Stimulated activated effector memory CD8-positive, alpha-beta T cell treated with anti-CD3 and anti-CD28 coated beads, Interleukin-12 subunit alpha, Interleukin-12 subunit beta, amount 100 ng/mL, for 72 hours (primary cell): ENCODE measurements around the gene ATXN1.

Experiments used
- ATAC-seq: fragments of 150-1000 bp; cut with Tn5 transposase; 2 replicates; pipeline ENCODE4 v1.10.0; 2021
- DNase-seq, 2 donors: peaks; one replicate each; pipeline ENCODE4 v3.0.0; 2021 to 2022; ENCODE audit warnings: low spot score in 2 of 2
- H3K27ac Mint-ChIP-seq: one replicate; pipeline ENCODE4 v1.8.0; 2022; ENCODE audit warnings: mild to moderate bottlenecking, mixed read lengths
- H3K36me3 Mint-ChIP-seq: one replicate; pipeline ENCODE4 v1.8.0; 2022; ENCODE audit warnings: mild to moderate bottlenecking, mixed read lengths
- H3K4me1 Mint-ChIP-seq: one replicate; pipeline ENCODE4 v1.8.0; 2022; ENCODE audit warnings: mixed read lengths
- H3K4me3 Mint-ChIP-seq: one replicate; pipeline ENCODE4 v1.8.0; 2022; ENCODE audit warnings: mild to moderate bottlenecking, mixed read lengths
- H3K9me3 Mint-ChIP-seq: one replicate; pipeline ENCODE4 v1.8.0; 2022; ENCODE audit warnings: mixed read lengths

Gene ATXN1

GRCh38 chr6:16769986-16770376 lies 8.7 kb upstream of the ATXN1 start:
- Mint-ChIP-seq H3K4me1 (peaks cover 59% of the 10 kb centered on the region), H3K9me3 (no peaks in the 10 kb centered on the region), H3K4me3 (no peak overlapping the region), H3K27ac (no peak overlapping the region), H3K36me3 (no peaks in the 10 kb centered on the region)
- ATAC-seq (no peak), DNase-seq (no peak)

DNA sequence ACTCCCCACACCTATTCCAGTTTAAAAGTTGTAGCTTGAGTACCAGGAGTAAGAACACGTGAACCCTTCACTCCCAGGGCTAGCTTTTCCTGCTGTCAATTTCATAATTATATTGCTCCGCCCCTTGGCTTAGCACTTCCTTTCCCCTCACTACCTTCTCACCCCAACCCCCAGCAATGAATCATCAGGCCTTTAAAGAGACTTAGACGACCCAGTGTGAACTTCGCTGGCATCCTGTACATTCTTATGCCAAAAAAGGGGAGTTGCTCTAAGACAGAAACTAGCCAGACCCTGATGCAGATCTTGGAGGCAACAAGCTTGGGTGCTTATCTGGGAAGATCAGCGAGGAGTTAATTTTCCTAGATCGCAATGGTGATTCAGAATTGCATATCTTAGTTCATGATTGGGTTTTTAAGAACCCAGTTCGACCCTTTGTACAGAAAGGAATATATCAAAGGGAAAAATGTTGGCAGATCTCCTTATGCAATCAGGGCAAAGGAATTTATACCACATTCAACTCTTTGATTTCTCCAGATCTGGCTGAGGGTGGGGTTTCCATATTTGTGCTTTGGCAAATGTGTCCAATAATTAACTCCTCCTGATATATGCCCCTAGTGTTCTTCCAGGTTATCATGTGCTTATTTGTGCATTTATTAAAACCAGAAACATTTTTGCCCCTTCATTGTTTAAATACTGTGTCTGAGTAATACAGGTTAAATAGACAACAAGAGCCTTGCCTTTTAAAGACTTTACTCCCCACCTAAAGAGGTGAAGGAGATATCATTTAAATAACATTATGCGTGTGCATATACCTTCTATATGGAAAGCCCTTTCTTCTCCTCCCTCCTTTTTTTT lies 8.1 kb upstream of the ATXN1 start:
- Mint-ChIP-seq H3K27ac (no peak overlapping the region), H3K4me1 (peaks cover 65% of the 10 kb centered on the region), H3K36me3 (no peaks in the 10 kb centered on the region), H3K9me3 (no peaks in the 10 kb centered on the region), H3K4me3 (no peak overlapping the region)
- peak; percentile 32 to 73 for DNase-seq
- peak; percentile 81 for ATAC-seq

DNA sequence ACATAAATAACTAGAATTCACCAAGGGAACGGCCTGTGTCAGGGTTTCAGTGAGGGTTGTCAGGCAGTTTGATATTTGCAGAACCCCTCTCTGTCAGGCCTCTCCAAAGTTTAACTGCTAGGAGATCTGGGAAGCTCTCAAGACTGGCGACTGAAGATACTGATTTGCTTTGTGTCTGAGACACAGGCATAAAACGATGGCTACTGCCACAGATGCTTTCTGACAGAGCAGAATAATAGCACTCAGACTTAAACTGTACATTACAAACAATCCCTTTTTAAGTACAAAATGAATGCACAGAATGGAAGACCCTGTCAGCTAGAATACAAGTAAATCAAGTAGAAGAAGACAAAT lies 7.2 kb upstream of the ATXN1 start:
- H3K9me3 Mint-ChIP-seq, result no peaks in the 10 kb centered on the region
- H3K36me3 Mint-ChIP-seq, result no peaks in the 10 kb centered on the region
- no peak overlapping the region for H3K4me3 Mint-ChIP-seq
- no peak overlapping the region for H3K27ac Mint-ChIP-seq
- ATAC-seq, result no peak
- H3K4me1 Mint-ChIP-seq, result peaks cover 66% of the 10 kb centered on the region
- DNase-seq, result no peak

DNA sequence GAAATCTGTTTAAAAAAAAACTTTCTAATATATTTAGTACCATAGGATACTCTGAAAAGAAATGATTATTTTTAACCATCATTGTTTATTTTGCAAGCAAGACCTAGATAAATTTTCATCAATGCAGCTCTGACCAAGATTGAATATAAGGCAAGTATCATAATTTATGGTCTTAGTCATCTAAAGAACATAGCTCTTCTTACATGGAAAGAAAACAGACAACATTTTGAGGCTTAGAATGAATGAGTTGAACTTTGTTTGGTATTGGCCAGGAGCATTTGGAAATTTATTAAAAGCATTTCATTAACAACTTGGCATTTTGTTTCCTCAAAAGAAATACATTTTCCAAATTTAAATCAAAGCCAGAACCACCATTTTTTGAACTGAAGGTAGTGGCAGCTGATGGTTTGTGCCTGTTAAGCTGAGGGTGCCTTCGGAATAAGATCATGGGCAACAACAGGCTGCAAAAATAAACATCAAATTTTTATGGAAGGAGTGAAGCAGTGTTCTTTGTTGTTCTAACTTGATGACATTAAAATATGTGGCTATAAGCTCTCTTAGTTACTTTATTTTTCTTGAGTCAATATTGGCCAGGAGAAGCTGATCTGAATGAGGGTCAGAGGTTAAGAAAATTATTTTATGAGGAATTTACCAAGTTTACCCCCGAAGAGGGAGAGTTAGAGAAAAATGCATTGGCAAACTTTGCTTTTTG lies 6.7 kb upstream of the ATXN1 start:
- Mint-ChIP-seq H3K4me3 (no peak overlapping the region), H3K36me3 (peaks cover 1% of the 10 kb centered on the region), H3K9me3 (no peaks in the 10 kb centered on the region), H3K4me1 (peaks cover 66% of the 10 kb centered on the region), H3K27ac (no peak overlapping the region)
- no peak for DNase-seq
- ATAC-seq, result no peak

DNA sequence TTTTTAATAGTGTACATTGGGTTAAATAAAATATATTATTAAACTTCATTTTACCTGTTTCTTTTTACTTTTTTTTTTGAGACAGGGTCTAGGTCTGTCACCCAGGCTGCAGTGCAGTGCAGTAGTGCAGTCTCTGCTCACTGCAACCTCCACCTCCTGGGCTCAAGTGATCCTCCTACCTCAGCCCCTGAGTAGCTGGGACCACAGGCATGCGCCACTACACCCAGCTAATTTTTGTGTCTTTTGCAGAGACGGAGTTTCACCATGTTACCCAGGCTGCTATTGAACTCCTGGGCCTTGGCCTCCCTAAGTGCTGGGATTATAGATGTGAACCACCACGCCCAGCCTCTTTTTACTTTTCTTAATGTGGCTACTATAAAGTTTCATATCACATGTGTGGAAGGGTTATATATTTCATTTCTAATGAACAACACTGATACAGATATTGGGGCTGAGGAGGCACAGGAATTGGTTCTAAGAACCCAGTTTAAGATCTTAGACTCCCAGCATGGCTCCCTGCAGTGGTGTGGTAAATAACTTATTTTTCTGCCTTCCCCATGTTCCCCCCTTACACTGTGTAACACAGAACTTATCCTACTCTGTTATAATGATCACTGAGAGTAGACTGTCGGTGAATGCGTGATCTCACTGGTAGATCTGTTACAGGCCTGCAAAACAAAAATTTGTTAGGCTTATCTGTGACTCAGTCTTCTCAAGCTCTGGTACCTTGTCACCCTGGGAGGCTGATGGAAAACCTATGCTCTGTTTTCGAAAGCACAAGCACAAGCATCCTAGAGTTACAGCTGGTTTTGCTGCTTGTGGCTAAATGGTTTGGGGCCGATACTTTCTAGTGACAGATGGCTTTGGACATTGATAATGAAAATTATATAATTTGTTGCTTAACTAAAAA lies 5.8 kb upstream of the ATXN1 start:
- Mint-ChIP-seq H3K36me3 (peaks cover 10% of the 10 kb centered on the region), H3K9me3 (no peaks in the 10 kb centered on the region), H3K4me1 (peaks cover 64% of the 10 kb centered on the region), H3K27ac (no peak overlapping the region), H3K4me3 (no peak overlapping the region)
- no peak for ATAC-seq
- DNase-seq, result no peak

DNA sequence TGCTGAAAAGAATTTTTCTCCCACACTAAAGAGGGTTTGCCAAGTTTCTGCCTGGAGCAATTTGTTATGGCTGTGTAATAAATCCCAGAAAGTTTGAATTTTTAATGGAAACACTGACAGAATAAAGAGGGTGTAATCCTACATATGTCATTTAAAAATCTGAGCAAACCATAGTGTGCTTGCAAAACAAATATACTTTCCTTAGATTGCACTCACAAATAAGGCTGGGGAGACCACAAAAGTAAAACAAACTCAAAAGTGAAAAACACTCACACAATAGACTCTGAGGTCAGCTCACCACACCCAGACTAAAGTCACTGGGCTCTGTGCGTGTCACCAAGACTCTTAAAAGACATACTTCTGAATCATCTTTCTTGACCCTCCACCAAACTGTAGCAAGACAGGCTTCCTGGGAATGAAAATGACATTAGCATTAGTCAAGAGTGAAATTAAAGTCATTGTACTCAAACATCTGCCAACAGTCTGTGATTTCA lies 4.8 kb upstream of the ATXN1 start:
- H3K4me3 Mint-ChIP-seq, result no peak overlapping the region
- peaks cover 20% of the 10 kb centered on the region for H3K36me3 Mint-ChIP-seq
- H3K4me1 Mint-ChIP-seq, result peaks cover 54% of the 10 kb centered on the region
- ATAC-seq, result peak; percentile 60
- H3K9me3 Mint-ChIP-seq, result no peaks in the 10 kb centered on the region
- H3K27ac Mint-ChIP-seq, result no peak overlapping the region
- no peak for DNase-seq

- DNase-seq, result no peak
- H3K4me1 Mint-ChIP-seq, result peaks cover 45% of the 10 kb centered on the region
- H3K36me3 Mint-ChIP-seq, result peaks cover 24% of the 10 kb centered on the region
- H3K9me3 Mint-ChIP-seq, result no peaks in the 10 kb centered on the region
- H3K27ac Mint-ChIP-seq, result no peak overlapping the region
- ATAC-seq, result no peak
- H3K4me3 Mint-ChIP-seq, result peak overlapping the region; percentile 93
These were observed 4.0 kb upstream of the ATXN1 start for GRCh38 chr6:16765235-16765634.

- Mint-ChIP-seq H3K4me3 (peak overlapping the region; percentile 93), H3K36me3 (peaks cover 33% of the 10 kb centered on the region), H3K9me3 (no peaks in the 10 kb centered on the region), H3K4me1 (peaks cover 41% of the 10 kb centered on the region), H3K27ac (no peak overlapping the region)
- ATAC-seq (no peak), DNase-seq (no peak)
These were observed 3.1 kb upstream of the ATXN1 start for GRCh38 chr6:16764188-16764950.

DNA sequence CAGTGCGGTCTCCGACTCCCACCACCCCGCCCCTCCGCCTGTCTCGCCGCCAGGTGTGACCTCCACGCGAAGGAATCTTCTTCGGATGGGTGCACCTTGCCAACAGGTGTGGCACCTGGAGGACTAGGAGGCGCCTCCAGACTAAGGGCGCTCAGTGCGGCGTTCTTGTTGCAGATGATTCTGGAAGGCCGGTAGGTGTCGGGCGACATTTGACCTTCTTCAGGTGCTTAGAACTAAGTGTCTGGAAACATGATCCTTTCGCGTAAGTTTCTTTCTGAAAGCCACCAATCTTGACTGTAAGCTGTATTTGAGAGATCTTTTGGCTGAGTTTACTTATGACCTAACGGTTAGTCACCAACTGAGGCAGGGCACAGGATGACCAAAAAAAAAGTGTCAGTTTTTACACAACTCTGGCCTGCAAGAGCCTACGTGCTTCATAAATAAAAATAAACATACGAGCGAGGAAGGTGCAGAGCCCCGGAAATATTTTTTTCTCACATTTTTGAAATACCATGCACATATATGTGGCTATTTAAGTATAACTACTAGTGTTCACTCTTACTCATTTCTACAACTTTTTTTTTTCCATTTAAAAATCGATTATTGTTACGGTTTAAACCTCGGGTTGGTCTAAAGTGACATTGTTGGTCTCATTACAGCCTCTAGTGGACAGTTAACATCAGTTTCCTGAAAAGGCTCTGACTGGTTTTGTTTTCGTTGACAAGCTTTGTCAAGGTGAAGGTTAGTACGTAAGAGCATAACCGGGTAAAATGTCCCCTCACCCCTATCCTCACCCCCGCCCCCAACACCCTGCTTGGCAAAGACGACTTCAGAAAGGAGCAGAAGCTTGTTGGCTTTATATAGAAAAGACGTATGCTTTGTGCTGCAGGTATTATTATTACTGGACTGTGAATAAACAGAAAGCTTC lies 1.6 kb upstream of the ATXN1 start:
- peak overlapping the region; percentile 97 for H3K27ac Mint-ChIP-seq
- H3K4me3 Mint-ChIP-seq, result peak overlapping the region; percentile 93
- ATAC-seq, result peak; percentile 67
- no peaks in the 10 kb centered on the region for H3K9me3 Mint-ChIP-seq
- H3K36me3 Mint-ChIP-seq, result peaks cover 45% of the 10 kb centered on the region
- peaks cover 41% of the 10 kb centered on the region for H3K4me1 Mint-ChIP-seq
- DNase-seq, result peak; percentile 28 to 77

- DNase-seq (no peak), ATAC-seq (peak; percentile 22)
- H3K4me3 Mint-ChIP-seq, result peak overlapping the region; percentile 93
- H3K27ac Mint-ChIP-seq, result peak overlapping the region; percentile 97
- peaks cover 50% of the 10 kb centered on the region for H3K36me3 Mint-ChIP-seq
- H3K9me3 Mint-ChIP-seq, result no peaks in the 10 kb centered on the region
- H3K4me1 Mint-ChIP-seq, result peaks cover 44% of the 10 kb centered on the region
These were observed 949 bp upstream of the ATXN1 start for GRCh38 chr6:16762268-16762549.

DNA sequence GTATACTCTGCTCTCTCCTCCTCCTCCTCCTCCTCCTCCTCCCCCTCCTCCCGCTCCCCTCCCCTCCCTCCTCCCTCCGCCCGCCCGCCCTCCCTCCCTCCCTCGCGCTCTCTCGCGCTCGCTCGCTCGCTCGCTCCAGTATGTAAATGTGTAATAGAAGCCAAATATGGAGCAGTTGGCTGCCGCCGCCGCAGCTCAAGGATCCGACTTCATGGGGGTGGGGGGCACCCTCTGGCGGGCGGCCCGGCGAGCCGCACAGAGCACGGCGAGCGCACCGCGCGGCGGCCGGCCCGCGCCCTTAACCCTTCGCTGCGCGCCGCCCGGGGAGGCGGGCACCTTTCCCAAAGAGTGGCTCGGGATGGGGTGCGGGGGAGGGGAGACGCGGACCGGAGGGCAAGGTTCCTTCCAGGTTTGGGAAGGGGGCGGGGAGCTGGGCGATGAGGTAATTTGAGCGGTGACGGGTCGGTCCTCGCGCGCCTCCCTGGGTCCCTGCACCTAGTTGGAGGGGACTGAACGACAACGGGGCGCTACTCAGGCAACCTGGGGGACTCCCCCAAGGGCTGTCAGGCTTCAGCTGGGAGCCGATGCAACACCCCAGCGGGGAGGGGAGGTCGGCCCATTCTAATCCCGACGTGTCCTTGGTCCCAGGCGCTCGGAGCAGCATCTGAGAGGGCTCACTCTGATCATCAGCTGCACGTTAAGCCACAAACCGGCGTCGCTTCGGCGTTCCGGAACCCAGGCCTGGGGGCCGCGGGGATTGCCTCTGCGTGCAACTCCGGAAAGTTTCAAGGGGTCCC lies 409 bp upstream of the ATXN1 start:
- Mint-ChIP-seq H3K36me3 (peaks cover 55% of the 10 kb centered on the region), H3K4me3 (peak overlapping the region; percentile 93), H3K27ac (peak overlapping the region; percentile 97), H3K9me3 (no peaks in the 10 kb centered on the region), H3K4me1 (peaks cover 44% of the 10 kb centered on the region)
- ATAC-seq, result peak; percentile 70
- DNase-seq, result peak; percentile 69 to 93

DNA sequence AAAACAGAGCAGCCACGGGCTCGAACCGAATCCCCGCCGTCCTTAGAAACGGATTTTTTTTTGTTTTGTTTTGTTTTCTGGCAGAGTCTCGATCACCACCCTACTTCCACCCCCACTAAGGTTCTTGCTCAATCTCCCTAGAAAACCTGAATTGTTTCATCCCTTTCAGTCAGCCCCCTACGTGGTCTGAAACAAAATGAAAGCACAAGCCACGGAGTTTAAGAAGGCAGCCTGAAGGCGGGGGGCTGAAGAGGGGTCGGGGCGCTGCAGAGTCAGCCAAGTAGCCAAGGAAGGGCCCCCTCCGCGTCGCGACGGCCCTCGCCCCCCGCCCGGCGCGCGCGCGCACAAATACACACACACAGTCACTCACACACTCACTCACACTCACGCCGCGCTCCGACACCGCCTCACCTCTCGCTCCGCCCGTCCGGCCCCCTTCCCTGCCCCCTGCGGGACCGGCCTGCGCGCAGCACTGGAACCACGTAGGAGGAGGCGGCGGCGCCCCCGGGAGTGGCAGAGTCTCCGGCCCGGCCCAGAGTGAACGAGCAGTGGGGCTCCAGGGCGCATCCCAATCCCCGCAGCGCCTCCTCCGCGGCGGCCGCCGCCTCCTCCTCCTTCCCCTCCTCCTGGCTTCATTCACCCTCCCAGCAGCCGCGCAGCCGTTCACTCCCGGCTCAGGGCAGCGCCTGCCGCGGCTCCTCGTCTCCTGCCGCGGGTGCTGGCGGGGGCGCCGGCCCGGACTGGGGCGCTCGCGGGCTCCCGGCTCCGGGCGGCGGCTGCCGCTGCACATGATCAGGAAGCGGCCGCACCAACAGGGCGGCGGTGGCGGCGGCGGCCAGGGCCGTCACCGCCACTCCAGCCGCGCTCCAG lies 1.4 kb downstream of the ATXN1 start:
- Mint-ChIP-seq H3K4me3 (peak overlapping the region; percentile 93), H3K27ac (peak overlapping the region; percentile 96), H3K4me1 (peaks cover 51% of the 10 kb centered on the region), H3K9me3 (no peaks in the 10 kb centered on the region), H3K36me3 (peaks cover 62% of the 10 kb centered on the region)
- peak; percentile 52 for ATAC-seq
- DNase-seq, result peak; percentile 57 to 88
